OCI-LY1 (cell line): Measurements from ENCODE around the gene YWHAQ.

Experiments used
- H2AFZ ChIP-seq: fragments of 200-600 bp; sonication (generic), shearing (Covaris generic); 2 replicates; pipeline ENCODE4 v1.6.0; 2014; ENCODE audit warnings: antibody characterized with exemption, mild to moderate bottlenecking, low read length
- H3F3A ChIP-seq: fragments of 200-600 bp; sonication (generic), shearing (Covaris generic); 2 replicates; pipeline ENCODE4 v1.6.0; 2014; ENCODE audit warnings: mild to moderate bottlenecking, antibody characterized with exemption, low read length, moderate library complexity; ENCODE audit not compliant: insufficient read depth
- H3K27ac ChIP-seq: fragments of 200-600 bp; sonication (generic); 2 replicates; pipeline ENCODE4 v1.5.1; 2014; ENCODE audit warnings: low read length, mixed run types, mild to moderate bottlenecking, low read depth; ENCODE audit not compliant: poor library complexity, severe bottlenecking
- H3K27me3 ChIP-seq: fragments of 200-600 bp; sonication (generic); 2 replicates; pipeline ENCODE4 v1.6.0; 2014; ENCODE audit warnings: antibody characterized with exemption, mild to moderate bottlenecking, low read length, moderate library complexity; ENCODE audit not compliant: insufficient read depth
- H3K36me3 ChIP-seq: fragments of 200-600 bp; sonication (generic); 2 replicates; pipeline ENCODE4 v1.6.1; 2014; ENCODE audit warnings: mild to moderate bottlenecking, antibody characterized with exemption, low read length, moderate library complexity, mixed read lengths; ENCODE audit not compliant: insufficient read depth
- H3K4me1 ChIP-seq: fragments of 200-600 bp; sonication (generic); 2 replicates; pipeline ENCODE4 v1.5.1; 2014; ENCODE audit warnings: mild to moderate bottlenecking, low read length, moderate library complexity; ENCODE audit not compliant: insufficient read depth, severe bottlenecking
- H3K4me2 ChIP-seq: fragments of 200-600 bp; sonication (generic), shearing (Covaris generic); 2 replicates; pipeline ENCODE4 v1.6.1; 2014; ENCODE audit warnings: low read length
- H3K4me3 ChIP-seq: fragments of 200-600 bp; sonication (generic); 2 replicates; pipeline ENCODE4 v1.5.1; 2014; ENCODE audit warnings: low read length, low read depth, mild to moderate bottlenecking, mixed read lengths; ENCODE audit not compliant: poor library complexity, severe bottlenecking
- H3K79me2 ChIP-seq: fragments of 200-600 bp; shearing (Covaris generic); 2 replicates; pipeline ENCODE4 v1.6.1; 2016; ENCODE audit warnings: mixed run types, low read length, mixed read lengths; ENCODE audit not compliant: insufficient read depth
- H3K9ac ChIP-seq: fragments of 200-600 bp; sonication (generic), shearing (Covaris generic); 2 replicates; pipeline ENCODE4 v1.6.1; 2014; ENCODE audit warnings: mild to moderate bottlenecking, low read length, mixed read lengths
- H3K9me2 ChIP-seq: fragments of 200-600 bp; sonication (generic), shearing (Covaris generic); 2 replicates; pipeline ENCODE4 v1.6.1; 2014; ENCODE audit warnings: low read depth, mild to moderate bottlenecking, low read length, mixed read lengths
- H3K9me3 ChIP-seq: fragments of 200-600 bp; shearing (Covaris generic); 2 replicates; pipeline ENCODE4 v1.6.1; 2014; ENCODE audit warnings: low read length, mixed read lengths
- H4K20me1 ChIP-seq: fragments of 200-600 bp; sonication (generic), shearing (Covaris generic); 2 replicates; pipeline ENCODE4 v1.6.0; 2016; ENCODE audit warnings: mild to moderate bottlenecking, low read length; ENCODE audit not compliant: insufficient read depth
- EZH2 ChIP-seq: fragments of 200-600 bp; sonication (generic), shearing (Covaris generic); IDR thresholded peaks from 2 replicates; pipeline ENCODE4 v1.8.0; 2017; ENCODE audit warnings: borderline replicate concordance, mixed run types, mild to moderate bottlenecking, antibody characterized with exemption, low read length, moderate library complexity, mixed read lengths
- TF ChIP-seq, protein P1 (sequence below): fragments of 200-600 bp; sonication (generic), shearing (Covaris generic); IDR thresholded peaks from 2 replicates; pipeline ENCODE4 v1.5.1; 2017; ENCODE audit warnings: mild to moderate bottlenecking, antibody characterized with exemption, low read length, moderate library complexity, mixed read lengths

YWHAQ gene

GRCh38 chr2:9556121-9556743 is 74.6 kb downstream of the YWHAQ start:
- Histone ChIP-seq H3F3A (peaks cover 11% of the 10 kb centered on the region; the same call in 1 of the 2 replicates), H2AFZ (peak overlapping the region; percentile 23; the same call in 1 of the 2 replicates)

DNA sequence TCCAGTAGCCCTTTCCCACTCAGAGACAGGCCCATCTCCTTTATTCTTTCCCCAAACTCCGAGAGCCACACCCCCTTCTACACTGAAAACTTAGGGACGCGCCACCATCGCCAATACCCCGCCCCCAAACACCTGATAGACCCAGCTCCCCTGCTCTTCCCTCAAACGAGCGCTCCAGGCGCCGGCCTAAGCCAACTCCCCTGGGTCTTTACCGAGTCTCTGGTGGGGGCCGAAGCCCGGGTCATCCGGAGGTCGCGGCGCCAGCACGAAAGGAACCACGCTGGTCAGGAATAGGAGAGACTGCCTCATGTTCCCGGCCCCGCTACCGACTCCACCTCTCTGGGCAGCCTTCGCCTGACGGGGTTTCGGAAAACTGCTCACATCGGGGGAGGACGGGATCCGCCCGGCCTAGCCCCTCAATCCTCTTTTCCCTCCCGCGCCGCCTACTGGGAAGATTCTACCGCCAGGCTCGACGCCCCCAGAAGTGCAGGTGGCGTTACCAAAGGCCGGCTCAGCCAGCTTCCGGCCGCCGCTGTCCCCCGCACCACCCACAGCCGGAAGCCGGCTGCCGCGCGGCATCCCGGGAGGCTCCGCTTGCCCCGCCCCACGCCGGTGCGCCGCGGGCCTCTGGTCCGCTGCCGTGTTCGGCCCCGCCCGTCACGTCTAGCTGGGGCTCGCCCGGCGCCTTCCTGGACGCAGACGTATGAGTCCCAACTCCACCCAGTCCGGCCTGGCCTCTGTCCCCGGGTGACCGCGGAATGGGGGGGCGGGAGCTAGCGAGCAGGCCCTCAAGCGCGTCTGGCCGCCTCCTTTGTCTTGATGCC is 75.3 kb downstream of the YWHAQ start, which contains the start of gene ADAM17:
Gene ADAM17 (minus strand): TSS at position 534 of the 824 bp plus-strand sequence. CDS start 225 bp downstream, at position 309.
- peaks cover 51% of the 10 kb centered on the region for H3K4me1 ChIP-seq
- no peaks in the 10 kb centered on the region for H3K9me2 ChIP-seq
- peak within 1 kb of the TSS; percentile 92 for H3K4me3 ChIP-seq
- no peaks in the 10 kb centered on the region for H3K36me3 ChIP-seq
- H3K9me3 ChIP-seq = no peaks in the 10 kb centered on the region
- peaks cover 11% of the 10 kb centered on the region; the same call in 1 of the 2 replicates for H3F3A ChIP-seq
- no peaks in the 10 kb centered on the region for H3K27me3 ChIP-seq
- TF ChIP-seq, protein P1, sequence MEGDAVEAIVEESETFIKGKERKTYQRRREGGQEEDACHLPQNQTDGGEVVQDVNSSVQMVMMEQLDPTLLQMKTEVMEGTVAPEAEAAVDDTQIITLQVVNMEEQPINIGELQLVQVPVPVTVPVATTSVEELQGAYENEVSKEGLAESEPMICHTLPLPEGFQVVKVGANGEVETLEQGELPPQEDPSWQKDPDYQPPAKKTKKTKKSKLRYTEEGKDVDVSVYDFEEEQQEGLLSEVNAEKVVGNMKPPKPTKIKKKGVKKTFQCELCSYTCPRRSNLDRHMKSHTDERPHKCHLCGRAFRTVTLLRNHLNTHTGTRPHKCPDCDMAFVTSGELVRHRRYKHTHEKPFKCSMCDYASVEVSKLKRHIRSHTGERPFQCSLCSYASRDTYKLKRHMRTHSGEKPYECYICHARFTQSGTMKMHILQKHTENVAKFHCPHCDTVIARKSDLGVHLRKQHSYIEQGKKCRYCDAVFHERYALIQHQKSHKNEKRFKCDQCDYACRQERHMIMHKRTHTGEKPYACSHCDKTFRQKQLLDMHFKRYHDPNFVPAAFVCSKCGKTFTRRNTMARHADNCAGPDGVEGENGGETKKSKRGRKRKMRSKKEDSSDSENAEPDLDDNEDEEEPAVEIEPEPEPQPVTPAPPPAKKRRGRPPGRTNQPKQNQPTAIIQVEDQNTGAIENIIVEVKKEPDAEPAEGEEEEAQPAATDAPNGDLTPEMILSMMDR = peak; percentile 41; the same call in 1 of the 2 replicates
- TF ChIP-seq EZH2 = no peak
- H3K9ac ChIP-seq = peak within 1 kb of the TSS; percentile 83
- peak within 1 kb of the TSS; percentile 23; the same call in 1 of the 2 replicates for H2AFZ ChIP-seq
- no peaks in the 10 kb centered on the region for H4K20me1 ChIP-seq
- peak within 1 kb of the TSS; percentile 100 for H3K4me2 ChIP-seq
- H3K79me2 ChIP-seq = peaks cover 54% of the 10 kb centered on the region
- peak within 1 kb of the TSS; percentile 97 for H3K27ac ChIP-seq

More at GRCh38 chr2:9556121-9556743, 74.6 kb downstream of the YWHAQ start:
- peak overlapping the region; percentile 100 for H3K4me2 ChIP-seq
- no peaks in the 10 kb centered on the region for H4K20me1 ChIP-seq
- peaks cover 44% of the 10 kb centered on the region for H3K4me1 ChIP-seq
- TF ChIP-seq EZH2 = no peak
- TF ChIP-seq, protein P1 = no peak
- no peaks in the 10 kb centered on the region for H3K9me3 ChIP-seq
- no peaks in the 10 kb centered on the region for H3K27me3 ChIP-seq
- H3K36me3 ChIP-seq = no peaks in the 10 kb centered on the region
- peaks cover 48% of the 10 kb centered on the region for H3K79me2 ChIP-seq
- H3K4me3 ChIP-seq = peak overlapping the region; percentile 92
- peak overlapping the region; percentile 69 for H3K27ac ChIP-seq
- peak overlapping the region; percentile 83 for H3K9ac ChIP-seq
- H3K9me2 ChIP-seq = no peaks in the 10 kb centered on the region

DNA sequence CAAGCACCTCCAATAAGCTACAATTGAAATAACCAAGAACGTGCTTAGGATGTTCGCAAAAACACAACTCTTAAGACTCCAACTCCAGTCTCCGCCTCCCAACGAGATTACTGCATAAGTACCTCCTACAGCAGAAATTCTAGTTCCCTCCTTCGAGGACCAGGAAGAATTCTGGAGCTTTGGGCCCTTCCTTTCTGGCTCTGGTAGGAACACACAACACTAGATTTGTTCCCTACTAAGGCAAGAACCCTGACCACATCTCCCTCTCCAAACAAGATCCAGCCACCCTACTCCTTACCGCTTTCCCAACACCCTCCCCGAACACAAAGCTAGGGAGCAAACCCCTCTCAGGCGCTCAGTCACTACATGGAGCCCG is 75.9 kb downstream of the YWHAQ start:
- Histone ChIP-seq H3K9me3 (no peaks in the 10 kb centered on the region), H3K27ac (peak overlapping the region; percentile 97), H3F3A (peaks cover 11% of the 10 kb centered on the region; the same call in 1 of the 2 replicates), H3K36me3 (no peaks in the 10 kb centered on the region), H2AFZ (no peak overlapping the region), H3K4me1 (peaks cover 57% of the 10 kb centered on the region), H4K20me1 (no peaks in the 10 kb centered on the region), H3K27me3 (no peaks in the 10 kb centered on the region), H3K4me2 (peak overlapping the region; percentile 78), H3K9ac (peak overlapping the region; percentile 83), H3K4me3 (peak overlapping the region; percentile 92), H3K9me2 (no peaks in the 10 kb centered on the region), H3K79me2 (peaks cover 54% of the 10 kb centered on the region)
- TF ChIP-seq, protein P1 = no peak
- no peak for TF ChIP-seq EZH2
